Mesothelial cell of epicardium (in vitro differentiated cells): Measurements from ENCODE around the gene ACTL10. TPM values are rescaled to one million over a fixed set of nuclear protein-coding genes. Genes with fewer than 3 reads are reported as not detected.
A peak's percentile ranks its signal among the peaks of the same experiment; 100 is the strongest.

Experiments
- DNase-seq, 2 experiments: peaks; one replicate each; pipeline ENCODE4 v3.0.0; 2021; ENCODE audit warnings: low spot score in 2 of 2; ENCODE audit not compliant: unreplicated experiment in 2 of 2
- H3K27ac Mint-ChIP-seq: 2 replicates; pipeline ENCODE4 v1.8.0; 2021; ENCODE audit warnings: mixed read lengths
- H3K27me3 Mint-ChIP-seq: 2 replicates; pipeline ENCODE4 v1.8.0; 2021; ENCODE audit warnings: low read depth, mixed read lengths
- H3K36me3 Mint-ChIP-seq: 2 replicates; pipeline ENCODE4 v1.8.0; 2021; ENCODE audit warnings: mixed read lengths
- H3K4me1 Mint-ChIP-seq: 2 replicates; pipeline ENCODE4 v1.8.0; 2021; ENCODE audit warnings: mixed read lengths
- H3K4me3 Mint-ChIP-seq: 2 replicates; pipeline ENCODE4 v1.8.0; 2021; ENCODE audit warnings: mild to moderate bottlenecking, moderate library complexity, mixed read lengths
- H3K9me3 Mint-ChIP-seq: 2 replicates; pipeline ENCODE4 v1.8.0; 2021; ENCODE audit warnings: mixed read lengths
- total RNA-seq: library from RNA; stranded (reverse); gene quantifications from 3 replicates; pipeline ENCODE4 v1.2.1, GENCODE V29; 2021
- TF ChIP-seq, protein P1 (sequence below): fragments of 200-600 bp; sonication (generic); IDR thresholded peaks from one replicate; pipeline ENCODE4 v1.5.0; 2021; ENCODE audit warnings: antibody characterized with exemption; ENCODE audit not compliant: unreplicated experiment

The ACTL10 gene
- total RNA-seq, 1 donor from 2014 or later = 0.63 TPM

DNA sequence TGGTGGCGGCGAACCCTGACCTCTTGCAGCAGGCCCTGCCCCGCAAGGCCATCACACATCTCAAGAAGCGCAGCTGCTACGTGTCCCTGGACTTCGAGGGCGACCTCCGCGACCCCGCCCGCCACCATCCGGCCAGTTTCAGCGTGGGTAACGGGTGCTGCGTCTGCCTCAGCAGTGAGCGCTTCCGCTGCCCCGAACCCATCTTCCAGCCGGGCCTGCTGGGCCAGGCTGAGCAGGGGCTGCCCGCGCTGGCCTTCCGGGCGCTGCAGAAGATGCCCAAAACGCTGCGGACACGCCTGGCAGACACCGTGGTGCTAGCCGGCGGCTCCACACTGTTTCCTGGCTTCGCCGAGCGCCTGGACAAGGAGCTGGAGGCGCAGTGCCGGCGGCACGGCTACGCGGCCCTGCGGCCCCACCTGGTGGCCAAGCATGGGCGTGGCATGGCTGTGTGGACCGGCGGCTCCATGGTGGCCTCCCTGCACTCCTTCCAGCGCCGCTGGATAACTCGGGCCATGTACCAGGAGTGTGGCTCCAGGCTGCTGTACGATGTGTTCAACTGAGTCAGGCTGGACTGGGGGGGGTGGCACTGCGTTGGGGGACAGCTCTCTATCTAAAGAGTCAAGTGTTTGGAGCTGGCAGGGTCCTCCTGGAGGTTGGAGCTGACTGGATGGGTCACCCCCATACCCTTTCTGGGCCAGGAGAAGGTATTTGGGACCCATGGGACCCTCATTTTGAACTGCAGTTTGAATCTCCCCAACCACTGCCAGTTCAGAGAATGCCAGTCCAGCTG is 1.1 kb downstream of the ACTL10 start:
- peaks cover 28% of the 10 kb centered on the region for H3K4me1 Mint-ChIP-seq
- peaks cover 14% of the 10 kb centered on the region for H3K36me3 Mint-ChIP-seq
- peak overlapping the region; percentile 56 for H3K4me3 Mint-ChIP-seq
- no peak overlapping the region for H3K27ac Mint-ChIP-seq
- DNase-seq = peak in 1 of 2 experiments; percentile 75
- H3K9me3 Mint-ChIP-seq = no peaks in the 10 kb centered on the region
- TF ChIP-seq, protein P1, sequence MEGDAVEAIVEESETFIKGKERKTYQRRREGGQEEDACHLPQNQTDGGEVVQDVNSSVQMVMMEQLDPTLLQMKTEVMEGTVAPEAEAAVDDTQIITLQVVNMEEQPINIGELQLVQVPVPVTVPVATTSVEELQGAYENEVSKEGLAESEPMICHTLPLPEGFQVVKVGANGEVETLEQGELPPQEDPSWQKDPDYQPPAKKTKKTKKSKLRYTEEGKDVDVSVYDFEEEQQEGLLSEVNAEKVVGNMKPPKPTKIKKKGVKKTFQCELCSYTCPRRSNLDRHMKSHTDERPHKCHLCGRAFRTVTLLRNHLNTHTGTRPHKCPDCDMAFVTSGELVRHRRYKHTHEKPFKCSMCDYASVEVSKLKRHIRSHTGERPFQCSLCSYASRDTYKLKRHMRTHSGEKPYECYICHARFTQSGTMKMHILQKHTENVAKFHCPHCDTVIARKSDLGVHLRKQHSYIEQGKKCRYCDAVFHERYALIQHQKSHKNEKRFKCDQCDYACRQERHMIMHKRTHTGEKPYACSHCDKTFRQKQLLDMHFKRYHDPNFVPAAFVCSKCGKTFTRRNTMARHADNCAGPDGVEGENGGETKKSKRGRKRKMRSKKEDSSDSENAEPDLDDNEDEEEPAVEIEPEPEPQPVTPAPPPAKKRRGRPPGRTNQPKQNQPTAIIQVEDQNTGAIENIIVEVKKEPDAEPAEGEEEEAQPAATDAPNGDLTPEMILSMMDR = peak; percentile 86
- H3K27me3 Mint-ChIP-seq = no peaks in the 10 kb centered on the region

DNA sequence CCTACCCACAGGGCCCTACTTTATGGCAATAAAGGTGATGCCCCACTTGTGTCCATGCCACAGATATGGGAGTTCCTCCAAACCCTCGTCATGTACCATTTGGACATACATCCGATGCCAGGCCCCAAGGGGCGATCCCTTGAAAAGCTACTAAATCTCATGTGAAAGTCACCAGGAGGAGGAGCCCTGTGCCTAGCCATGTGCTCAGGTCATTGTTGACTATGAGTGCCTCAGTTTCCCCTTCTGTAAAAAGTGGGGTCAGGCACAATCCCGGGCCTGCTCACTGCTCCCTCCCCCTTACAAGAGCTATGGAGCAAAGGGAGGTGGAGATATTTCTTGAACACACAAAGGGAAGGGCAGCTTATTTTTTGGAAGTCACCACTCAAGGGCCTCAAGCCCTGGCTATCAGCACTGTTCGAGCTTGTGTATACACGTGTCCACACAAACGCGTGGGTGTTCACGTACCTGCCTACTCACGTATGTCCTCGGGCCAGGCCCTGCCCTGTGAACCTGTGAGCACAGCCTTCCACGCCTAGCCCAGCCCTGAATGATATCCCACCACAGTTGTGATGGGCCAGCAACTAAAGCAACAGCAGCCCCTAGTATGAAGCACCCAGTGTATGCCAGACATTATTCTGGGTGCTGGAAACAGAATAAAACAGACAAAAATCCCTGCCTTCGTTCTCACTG is 1.9 kb downstream of the ACTL10 start:
- Mint-ChIP-seq H3K9me3 (no peaks in the 10 kb centered on the region), H3K4me3 (no peak overlapping the region), H3K36me3 (peaks cover 14% of the 10 kb centered on the region), H3K27me3 (no peaks in the 10 kb centered on the region), H3K4me1 (peaks cover 33% of the 10 kb centered on the region), H3K27ac (no peak overlapping the region)
- no peak for DNase-seq
- TF ChIP-seq, protein P1 = no peak

DNA sequence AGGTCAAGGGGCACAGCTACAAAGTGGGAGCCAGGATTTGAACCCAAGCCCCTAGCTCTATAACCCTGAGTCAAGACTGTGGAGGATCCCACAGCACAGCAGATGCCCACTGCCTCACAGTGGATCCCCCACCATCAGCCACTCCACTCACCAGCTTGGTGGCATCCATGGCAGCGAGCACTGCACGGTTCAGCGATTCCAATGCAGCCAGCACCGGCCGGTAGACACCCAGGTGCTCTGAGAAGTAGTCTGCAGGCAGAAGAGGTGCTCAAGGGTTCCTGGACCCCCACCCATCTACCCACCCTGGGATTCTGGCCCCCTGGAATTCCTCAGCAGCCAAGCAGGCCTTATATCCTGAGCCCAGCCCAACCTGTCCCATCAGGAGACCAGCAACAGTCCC is 2.5 kb downstream of the ACTL10 start:
- Mint-ChIP-seq H3K4me1 (peaks cover 37% of the 10 kb centered on the region), H3K27me3 (no peaks in the 10 kb centered on the region), H3K4me3 (no peak overlapping the region), H3K36me3 (peaks cover 14% of the 10 kb centered on the region), H3K9me3 (no peaks in the 10 kb centered on the region), H3K27ac (no peak overlapping the region)
- TF ChIP-seq, protein P1 = no peak
- DNase-seq = no peak

DNA sequence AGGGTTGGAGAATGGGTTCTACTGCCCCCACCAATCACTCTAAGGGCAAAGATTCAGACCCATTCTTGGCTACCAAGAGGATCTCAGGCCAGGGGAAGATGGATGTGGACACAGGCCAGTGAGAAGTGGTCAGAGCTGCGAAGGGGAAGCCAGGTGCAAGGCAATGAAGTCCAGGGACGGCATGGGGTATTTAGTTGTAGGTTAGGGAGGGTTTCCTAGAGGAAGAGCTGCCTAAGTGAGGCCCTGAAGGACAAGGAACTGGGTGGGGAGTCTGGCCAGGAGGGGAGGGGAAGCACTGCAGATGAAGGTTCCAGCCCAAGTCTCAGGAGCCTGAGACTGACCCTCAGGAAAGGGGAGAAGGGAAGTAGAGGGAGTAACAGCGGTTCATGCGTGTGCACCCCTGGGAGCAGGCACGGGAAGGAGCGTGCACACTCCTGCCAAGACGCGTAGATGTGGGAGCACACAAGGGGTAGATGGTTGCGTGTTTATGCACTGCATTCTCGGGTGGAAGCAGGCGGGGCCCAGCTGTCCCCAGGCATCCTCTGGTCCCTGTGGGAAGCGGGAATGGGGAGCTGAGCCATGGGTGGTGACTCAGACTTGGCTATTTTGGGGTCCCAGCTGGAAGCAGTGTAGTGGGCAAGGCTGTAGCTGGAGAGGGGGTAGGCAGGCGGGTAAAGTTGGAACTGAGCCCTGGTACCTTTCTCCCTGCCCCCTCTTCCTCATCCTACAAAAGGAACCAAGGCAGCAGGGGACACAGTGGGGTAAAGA is 3.3 kb downstream of the ACTL10 start:
- H3K9me3 Mint-ChIP-seq = no peaks in the 10 kb centered on the region
- peaks cover 32% of the 10 kb centered on the region for H3K4me1 Mint-ChIP-seq
- H3K36me3 Mint-ChIP-seq = peaks cover 14% of the 10 kb centered on the region
- no peaks in the 10 kb centered on the region for H3K27me3 Mint-ChIP-seq
- TF ChIP-seq, protein P1 = no peak
- DNase-seq = no peak
- H3K27ac Mint-ChIP-seq = no peak overlapping the region
- no peak overlapping the region for H3K4me3 Mint-ChIP-seq

DNA sequence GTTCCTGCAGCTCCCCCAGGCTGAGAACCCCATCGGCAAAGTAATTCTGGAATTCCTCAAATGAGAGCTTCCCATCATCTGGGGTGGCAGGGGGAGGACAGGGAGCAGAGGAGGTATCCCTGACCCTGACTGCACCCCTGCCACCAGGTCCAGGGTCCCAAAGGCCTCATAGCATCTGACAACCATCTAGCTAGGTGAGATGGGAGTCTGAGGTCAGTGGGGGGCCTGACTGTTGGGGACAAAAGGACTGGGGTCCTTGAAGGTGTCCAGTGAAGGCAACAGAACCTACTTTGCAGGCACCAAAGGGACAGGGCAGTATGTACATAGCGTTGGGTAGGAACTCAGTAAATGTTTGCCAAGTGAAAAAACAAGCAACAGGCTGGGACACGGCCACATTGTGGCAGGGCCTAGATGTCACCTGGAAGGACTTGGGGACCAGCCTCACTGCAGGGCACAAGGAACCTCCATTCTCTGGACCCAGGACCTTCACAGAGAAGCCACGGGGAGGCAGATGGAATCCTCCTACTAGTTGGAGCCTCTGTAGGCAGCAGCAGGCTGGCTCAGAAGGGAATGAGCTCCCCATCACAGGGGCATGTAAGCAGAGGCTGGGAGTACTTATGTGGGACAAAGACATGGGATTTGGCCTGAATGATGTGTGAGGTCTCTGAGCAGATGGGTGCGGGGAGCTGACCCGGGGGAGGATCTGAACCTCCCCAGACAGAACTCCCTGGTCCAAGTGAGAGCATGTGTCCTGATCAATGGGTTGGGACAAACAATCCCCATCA is 4.2 kb downstream of the ACTL10 start:
- Mint-ChIP-seq H3K27ac (no peak overlapping the region), H3K27me3 (no peaks in the 10 kb centered on the region), H3K4me3 (no peak overlapping the region), H3K9me3 (no peaks in the 10 kb centered on the region), H3K4me1 (peaks cover 41% of the 10 kb centered on the region), H3K36me3 (peaks cover 14% of the 10 kb centered on the region)
- TF ChIP-seq, protein P1 = no peak
- DNase-seq = no peak
